HG03108 (cell line): ENCODE data around the gene EXO1.

Source experiments
- ATAC-seq: cut with Tn5 transposase; IDR thresholded peaks from one replicate; pipeline ENCODE4 v1.9.1; 2021; ENCODE audit warnings: moderate library complexity; ENCODE audit not compliant: unreplicated experiment

Gene EXO1

DNA sequence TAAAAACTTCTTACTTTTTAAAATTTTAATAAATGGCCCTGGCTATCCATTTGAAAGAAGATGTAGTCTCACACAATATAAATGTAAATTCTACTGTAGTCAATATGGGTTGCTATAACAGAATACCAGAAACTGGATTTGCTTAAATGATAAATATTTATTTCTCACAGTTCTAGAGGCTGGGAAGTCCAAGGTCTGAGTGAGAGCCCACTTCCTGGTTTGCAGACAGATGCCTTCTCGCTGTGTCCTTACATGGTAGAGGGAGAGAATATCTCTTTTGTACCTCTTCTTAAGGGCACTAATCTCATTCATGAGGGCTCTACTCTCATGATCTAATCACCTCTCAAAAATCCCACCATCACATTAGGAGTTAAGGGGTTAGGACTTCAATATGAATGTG is 35.2 kb downstream of the EXO1 start:
- ATAC-seq: no peak

DNA sequence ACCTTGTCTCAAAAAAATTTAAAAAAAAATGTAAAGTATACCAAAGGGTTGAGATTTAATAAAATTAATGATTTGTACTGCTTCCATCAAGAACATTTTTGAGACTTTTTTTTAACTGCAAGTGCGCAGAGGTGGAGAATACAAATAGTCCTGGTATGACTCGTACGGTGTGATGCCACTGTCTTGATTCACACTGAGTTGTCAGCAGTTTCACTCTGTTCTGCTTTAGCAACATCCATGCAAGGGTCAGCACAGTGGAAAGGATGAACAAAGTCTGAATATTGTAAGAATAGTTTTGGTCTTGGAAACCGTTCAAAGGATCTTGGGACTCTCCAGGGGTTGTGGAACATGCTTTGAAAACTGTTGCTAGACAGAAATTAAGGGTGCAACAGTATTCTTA is 40.2 kb downstream of the EXO1 start:
- ATAC-seq: no peak

DNA sequence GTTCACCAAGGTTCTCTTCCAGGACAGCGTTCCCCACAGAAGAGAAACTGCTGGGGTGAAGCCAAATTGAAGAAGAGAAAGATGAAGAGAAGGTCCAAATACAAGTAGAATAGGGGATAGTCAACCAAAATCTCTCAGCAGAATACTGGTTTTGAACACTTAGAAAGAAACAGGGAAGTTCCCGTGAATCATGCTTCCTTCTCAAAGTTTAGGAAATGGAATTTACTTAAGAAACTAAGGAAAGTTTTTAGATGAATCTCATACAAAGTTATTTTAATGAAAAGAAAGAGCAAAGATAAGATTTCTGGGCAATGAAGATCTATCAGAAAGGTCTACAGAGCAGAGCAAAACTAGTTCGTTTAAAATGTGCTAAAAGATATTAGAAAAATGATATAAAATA is 43.3 kb downstream of the EXO1 start:
- ATAC-seq: no peak

DNA sequence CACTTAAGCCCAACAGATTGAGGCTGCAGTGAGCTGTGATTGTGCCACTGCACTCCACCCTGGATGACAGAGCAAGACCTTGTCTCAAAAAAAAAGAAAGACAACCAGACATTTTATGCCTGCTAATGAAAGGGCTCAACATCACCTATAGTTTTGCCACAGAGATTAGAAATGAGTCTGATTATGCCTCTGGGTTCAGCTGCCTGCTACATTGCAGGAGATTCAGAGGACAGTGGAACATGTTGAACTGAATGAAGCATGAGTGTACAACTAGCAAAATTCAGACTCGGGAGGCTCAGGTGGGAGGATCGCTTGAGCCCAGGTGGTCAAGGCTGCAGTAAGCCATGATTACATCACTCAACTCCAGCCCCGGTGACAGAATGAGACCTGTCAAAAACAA is 46.0 kb downstream of the EXO1 start:
- no peak for ATAC-seq

DNA sequence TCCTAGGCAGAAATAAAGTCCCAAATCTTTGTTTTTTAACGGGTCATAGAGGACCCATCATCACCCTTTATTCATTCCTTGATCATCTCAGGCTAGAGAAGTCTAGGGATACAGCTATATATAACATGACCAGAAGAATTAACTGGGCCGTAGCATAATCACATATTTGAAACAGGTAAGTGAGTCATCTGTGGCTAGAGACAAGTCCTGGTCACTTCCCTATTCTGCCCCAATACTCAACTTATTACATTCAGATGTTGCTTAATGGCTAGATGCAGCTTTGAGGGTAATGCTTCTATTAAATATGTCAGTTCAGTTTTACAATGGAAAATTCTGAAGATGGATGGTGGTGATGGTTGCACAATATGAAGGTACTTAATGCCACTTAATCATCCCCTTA is 47.0 kb downstream of the EXO1 start:
- peak; percentile 75 for ATAC-seq

DNA sequence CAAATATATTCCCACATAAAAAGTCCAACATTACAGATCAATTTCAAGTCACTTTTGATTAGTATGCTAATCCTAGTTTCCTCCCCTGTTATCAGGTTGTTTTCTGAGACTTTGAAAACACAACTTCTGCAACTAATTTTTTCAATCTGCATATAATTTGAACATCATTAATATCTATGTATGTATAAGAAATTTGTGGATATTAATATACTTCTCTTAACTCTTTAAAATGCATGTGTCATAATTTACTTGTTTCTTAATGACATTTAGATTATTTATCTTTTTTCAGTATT is 48.6 kb downstream of the EXO1 start:
- ATAC-seq: no peak

DNA sequence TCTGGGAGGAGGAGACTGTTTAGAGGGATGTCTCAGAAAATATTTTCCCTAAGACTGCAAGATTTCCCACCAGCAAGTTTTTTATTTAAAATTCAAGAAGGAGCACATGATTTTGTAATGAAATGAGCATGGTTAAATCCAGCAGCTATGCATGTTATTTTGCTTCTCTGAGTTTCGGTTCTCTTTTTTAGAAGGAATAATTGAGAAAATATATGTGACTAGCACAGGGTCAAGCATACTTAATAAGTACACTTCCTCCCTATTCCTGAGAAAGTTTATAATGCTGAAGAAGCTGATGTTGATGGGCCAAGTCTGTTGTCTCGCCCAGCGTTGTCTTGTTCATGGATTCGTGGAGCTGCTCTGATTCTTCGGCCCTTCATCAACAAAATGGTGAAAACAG is 51.2 kb downstream of the EXO1 start:
- no peak for ATAC-seq

DNA sequence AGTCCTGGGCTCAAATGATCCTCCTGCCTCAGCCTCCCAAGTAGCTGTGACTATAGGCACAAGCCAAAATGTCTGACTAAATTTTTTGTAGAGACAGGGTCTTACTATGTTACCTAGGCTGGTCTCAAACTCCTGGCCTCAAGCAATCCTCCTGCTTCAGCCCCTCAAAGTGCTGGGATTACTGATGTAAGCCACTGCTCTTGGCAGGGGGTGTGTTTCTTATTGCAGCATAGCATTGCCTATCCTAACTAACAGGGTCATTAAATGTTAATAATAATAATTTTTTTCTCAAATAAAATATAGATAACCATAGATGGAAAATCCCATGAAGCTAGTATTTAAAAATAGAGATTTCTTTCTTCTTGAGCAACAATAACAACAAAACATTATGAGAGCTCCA is 52.4 kb downstream of the EXO1 start:
- no peak for ATAC-seq

DNA sequence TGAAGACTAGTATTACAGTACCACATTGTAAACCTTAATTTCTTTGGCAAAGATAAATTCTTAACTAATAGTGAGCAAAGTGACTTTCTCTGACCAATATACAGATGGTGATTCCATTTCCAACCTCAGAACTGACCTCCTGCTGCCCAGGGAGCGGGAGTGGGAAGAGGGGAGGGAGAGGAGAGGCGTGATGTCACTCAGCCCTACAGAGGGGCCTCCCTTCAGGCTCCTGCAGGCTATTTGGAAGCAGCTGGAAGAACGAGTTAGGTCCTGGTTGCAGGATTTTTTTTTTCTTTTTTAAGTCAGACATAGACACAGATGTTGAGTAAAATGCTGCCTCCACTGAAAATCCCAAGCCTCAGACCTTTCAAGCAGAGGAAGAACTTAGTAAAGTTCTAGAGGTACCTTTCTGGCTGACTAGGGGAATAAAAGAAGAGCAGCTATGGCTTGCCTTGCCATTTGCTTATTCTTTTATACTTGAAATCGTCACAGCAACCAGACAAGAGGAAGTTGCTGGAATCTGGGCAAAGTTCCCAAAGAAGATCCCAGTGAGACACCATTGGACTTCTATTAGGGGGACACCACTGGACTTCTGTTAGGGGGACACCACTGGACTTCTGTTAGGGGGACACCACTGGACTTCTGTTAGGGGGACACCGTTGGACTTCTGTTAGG is 54.5 kb downstream of the EXO1 start:
- no peak for ATAC-seq

DNA sequence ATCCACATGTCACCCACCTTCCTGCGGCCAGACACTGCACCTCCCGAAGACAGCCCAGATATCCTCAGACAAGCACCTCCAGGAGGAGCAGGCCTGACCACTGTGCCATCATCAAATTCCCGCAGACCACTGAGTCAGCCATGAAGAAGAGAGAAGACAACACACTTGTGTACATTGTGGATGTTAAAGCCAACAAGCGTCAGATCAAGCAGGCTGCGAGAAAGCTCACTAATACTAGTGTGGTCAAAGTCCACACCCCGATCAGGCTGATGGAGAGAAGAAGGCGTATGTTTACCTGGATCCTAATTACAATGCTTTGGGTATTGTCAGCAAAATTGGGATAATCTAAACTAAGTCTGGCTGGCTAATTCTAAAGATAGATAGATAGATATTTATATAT is 68.2 kb downstream of the EXO1 start:
- no peak for ATAC-seq

DNA sequence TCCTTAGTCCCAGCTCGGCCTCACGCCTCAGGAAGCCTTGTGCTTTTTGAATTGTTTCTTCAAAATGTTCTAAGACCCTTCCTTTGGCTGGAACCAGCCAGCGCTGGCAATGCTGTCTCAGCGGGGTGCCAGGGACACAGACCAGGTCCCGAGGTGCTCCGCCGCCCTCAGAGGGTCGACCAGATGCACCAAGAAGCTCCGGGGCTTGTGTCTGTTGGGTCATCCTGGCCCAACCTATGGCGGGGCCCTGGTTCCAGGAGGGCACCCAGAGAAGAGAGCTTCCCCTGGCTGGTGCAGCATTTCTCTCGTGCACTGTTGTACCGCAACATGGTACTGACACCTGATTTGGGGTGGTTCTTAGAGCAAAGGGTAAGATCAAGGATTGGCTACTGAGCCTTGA is 69.5 kb downstream of the EXO1 start:
- ATAC-seq: no peak

DNA sequence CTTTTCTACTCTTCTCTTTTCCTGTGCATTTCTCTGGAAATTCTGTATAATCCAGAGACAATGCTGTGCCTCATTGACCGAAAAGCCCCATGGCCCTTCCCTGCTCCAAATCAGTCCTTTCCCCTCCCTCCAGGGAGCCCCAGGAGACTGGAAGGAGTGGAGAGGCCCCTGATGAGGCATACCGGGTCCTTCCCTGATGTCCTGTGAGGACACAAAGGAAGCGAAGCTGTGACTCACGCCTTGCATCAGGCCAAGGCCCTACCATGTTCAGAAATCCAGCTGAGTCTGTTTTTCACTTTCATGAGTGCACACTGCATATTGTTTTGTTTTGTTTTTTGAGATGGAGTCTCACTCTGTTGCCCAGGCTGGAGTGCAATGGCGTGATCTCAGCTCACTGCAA is 70.9 kb downstream of the EXO1 start:
- ATAC-seq: no peak

DNA sequence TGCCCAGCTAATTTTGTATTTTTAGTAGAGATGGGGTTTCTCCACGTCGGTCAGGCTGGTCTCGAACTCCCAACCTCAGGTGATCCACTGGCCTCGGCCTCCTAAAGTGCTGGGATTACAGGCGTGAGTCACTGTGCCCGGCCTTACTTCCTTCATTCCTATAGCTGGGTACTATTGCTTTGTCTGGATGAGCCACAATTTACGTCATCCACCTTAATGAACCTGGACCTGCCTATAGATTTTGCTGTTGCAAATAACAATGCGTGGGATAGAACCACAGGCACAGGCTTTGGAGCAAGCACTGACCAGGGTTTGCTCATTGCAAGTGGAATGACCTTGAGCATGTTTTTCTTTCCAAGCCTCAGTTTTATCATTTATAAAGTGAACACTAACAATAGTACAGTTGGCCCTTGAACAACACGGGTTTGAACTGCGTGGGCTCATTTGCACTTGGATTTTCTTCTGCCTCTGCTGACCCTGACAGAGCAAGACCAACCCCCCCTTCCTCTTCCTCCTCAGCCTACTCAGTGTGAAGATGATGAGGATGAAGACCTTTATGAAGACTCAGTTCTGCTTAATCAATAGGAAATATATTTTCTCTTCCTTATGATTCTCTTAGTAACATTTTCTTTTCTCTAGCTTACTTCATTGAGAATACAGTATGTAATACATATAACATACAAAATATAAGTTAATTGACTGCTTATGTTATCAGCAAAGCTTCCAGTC is 76.2 kb downstream of the EXO1 start:
- no peak for ATAC-seq

DNA sequence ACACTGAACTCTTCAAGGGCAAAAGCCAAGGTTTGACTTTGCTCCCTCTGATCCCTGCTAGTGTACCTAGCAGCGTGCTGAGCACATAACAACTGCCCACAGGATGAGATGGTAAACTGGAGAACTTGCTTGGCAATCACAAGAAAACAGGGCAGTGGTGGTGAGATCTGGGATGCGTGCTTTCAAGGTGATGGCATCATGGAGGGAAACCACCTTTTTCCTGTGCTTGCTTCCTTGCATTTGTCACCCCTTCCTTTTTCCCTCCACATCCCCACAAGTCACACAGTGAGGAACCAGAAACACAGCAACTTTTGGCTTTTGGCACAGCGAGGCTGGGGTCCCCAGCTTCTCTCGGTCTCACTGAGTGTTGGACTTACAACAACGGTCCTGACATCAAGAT is 78.1 kb downstream of the EXO1 start:
- ATAC-seq: no peak

DNA sequence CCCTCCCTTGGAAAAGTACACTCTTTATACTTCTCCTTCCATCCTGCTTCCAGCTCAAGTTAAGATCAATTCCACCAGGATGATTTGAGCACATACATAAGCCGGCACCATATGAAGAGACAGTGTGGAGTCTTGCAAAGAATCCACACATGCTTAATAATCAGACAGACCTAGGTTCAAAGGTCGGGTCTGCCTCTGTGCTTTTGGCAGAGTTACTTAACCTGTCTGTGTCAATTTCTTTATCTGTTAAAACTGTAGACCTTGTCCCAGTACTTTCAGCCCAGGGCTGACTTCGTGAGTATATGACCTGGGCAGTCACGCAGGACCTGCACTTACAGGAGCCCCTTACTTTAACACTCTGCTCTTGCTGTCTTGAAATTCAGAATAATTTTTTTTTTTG is 79.3 kb downstream of the EXO1 start:
- no peak for ATAC-seq

DNA sequence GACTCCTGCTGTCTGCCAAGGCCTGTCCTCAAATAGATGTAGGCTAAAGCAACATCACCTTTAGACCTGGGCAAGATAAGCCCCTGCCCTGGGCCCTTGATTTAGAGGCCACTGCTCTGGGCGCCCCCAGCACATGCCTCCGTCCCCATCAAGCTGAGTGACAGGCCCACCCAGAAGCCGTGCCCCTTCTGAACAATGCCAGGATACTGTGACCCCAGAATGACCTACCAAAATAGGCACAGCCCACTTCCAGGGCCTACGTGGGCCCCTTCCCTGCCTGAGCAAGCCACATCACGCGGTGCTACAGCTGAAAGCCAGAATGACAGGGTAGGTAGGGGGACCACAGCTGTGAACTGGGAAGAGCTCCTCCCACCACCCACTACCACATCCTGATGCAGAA is 84.8 kb downstream of the EXO1 start:
- no peak for ATAC-seq

DNA sequence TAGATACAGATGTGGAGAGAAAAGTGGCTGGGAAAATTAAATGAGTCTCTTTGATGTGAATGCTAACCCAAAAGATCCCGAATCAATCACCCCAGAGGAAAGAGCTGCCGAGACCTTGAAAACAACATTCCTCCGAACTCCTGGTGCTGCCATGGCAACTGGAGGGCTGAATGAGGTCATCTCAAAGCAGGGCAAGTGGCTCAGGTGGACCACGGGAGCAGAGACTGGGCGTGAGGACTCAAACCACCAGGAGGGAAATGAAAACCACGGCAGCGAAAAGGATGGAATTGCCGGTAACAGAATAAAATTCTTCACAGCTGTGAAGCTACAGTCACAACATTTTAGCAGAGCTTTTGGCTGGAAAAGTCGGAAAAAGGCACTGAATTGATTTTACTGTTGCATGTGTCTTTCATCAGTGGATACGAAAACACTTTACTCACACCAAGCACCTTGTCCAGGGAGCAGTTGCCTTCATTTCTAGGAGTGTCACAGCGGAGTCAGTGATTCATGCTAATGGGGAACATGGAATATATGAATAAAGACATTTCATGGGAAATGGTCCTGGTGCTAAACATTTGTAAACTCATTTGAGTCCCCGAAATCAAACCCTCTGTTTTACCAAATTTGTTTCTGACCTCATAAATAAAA is 86.3 kb downstream of the EXO1 start:
- ATAC-seq: no peak

DNA sequence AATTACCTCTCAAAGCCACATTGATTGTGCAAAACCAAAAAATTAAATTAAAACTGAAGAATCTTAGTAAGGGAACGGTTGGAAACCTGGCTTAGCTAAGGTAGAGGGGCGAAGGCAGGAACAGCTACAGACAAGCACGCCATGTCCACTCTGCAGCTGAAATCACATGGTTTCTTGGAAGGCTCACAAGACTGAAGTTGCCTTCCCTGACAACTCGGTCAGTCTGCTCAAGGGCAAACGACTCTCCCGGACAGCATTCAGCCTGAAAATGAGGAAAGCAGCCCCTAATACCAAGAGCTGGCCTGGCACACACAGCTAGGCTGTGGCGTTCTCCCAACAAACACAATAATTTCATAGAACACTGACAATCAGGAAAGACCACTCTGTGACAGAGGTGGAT is 86.9 kb downstream of the EXO1 start:
- no peak for ATAC-seq
